C4-2B (cell line): ENCODE data around the gene LKAAEAR1.
A peak's percentile ranks its signal among the peaks of the same experiment; 100 is the strongest.
"Not testable (repeated sequence)": the region's sequence is repeated elsewhere in the genome, so short reads cannot be mapped to it uniquely, and the experiment has no call there.

Source experiments
- H3K27ac ChIP-seq: fragments of 450-650 bp; 2 replicates; pipeline ENCODE4 v1.5.1; 2017
- ZFX ChIP-seq: fragments of 450-650 bp; IDR thresholded peaks from 2 replicates; pipeline ENCODE4 v1.6.1; 2017
- TF ChIP-seq, protein P1 (sequence below): fragments of 450-650 bp; conservative IDR thresholded peaks from 2 replicates; pipeline ENCODE4 v1.5.1; 2017; ENCODE audit warnings: mild to moderate bottlenecking

The LKAAEAR1 gene

GRCh38 chr20:64091770-64092169 lies 7.6 kb upstream of the LKAAEAR1 start:
- TF ChIP-seq, protein P1, sequence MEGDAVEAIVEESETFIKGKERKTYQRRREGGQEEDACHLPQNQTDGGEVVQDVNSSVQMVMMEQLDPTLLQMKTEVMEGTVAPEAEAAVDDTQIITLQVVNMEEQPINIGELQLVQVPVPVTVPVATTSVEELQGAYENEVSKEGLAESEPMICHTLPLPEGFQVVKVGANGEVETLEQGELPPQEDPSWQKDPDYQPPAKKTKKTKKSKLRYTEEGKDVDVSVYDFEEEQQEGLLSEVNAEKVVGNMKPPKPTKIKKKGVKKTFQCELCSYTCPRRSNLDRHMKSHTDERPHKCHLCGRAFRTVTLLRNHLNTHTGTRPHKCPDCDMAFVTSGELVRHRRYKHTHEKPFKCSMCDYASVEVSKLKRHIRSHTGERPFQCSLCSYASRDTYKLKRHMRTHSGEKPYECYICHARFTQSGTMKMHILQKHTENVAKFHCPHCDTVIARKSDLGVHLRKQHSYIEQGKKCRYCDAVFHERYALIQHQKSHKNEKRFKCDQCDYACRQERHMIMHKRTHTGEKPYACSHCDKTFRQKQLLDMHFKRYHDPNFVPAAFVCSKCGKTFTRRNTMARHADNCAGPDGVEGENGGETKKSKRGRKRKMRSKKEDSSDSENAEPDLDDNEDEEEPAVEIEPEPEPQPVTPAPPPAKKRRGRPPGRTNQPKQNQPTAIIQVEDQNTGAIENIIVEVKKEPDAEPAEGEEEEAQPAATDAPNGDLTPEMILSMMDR, result no peak
- no peak for TF ChIP-seq ZFX

DNA sequence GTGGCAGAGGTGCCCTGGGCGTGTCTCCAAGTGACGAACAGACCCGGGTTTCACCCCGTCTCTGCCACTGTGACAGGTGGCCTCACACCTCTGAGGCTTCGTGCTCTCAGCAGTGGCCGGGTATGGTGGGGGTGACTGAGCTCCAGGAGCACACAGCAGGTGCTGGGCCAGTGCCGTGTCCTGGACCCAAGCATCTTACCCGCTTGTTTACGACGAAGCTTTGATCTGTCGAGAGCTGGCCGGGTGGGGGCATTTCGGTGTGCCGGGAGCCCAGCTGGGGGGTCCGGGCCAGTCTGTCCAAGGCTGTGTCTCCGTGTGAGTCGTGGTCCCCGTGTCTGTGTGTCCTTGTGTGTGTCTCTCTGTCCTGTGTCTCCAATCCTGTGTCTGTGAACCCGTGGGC lies 7.1 kb upstream of the LKAAEAR1 start:
- H3K27ac ChIP-seq, result no peak overlapping the region
- TF ChIP-seq ZFX, result no peak
- TF ChIP-seq, protein P1, result no peak

More at GRCh38 chr20:64091770-64092169, 7.6 kb upstream of the LKAAEAR1 start:
- H3K27ac ChIP-seq, result no peak overlapping the region

GRCh38 chr20:64090165-64090564 lies 6.0 kb upstream of the LKAAEAR1 start:
- no peak overlapping the region for H3K27ac ChIP-seq
- TF ChIP-seq ZFX, result no peak
- TF ChIP-seq, protein P1, result no peak

GRCh38 chr20:64088586-64088985 lies 4.4 kb upstream of the LKAAEAR1 start:
- not testable (repeated sequence) for H3K27ac ChIP-seq

DNA sequence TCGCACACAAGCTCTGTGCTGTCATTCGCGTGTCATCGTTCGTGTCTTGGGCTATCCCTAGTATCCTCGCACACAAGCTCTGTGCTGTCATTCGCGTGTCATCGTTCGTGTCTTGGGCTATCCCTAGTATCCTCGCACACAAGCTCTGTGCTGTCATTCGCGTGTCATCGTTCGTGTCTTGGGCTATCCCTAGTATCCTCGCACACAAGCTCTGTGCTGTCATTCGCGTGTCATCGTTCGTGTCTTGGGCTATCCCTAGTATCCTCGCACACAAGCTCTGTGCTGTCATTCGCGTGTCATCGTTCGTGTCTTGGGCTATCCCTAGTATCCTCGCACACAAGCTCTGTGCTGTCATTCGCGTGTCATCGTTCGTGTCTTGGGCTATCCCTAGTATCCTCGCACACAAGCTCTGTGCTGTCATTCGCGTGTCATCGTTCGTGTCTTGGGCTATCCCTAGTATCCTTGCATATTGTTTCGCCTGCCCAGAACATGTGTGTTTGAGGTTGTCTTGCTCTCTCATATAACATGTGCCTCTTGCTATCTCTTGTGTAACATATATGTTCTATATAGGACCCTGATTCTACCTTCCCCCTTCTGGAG lies 3.1 kb upstream of the LKAAEAR1 start:
- H3K27ac ChIP-seq, result not testable (repeated sequence)

DNA sequence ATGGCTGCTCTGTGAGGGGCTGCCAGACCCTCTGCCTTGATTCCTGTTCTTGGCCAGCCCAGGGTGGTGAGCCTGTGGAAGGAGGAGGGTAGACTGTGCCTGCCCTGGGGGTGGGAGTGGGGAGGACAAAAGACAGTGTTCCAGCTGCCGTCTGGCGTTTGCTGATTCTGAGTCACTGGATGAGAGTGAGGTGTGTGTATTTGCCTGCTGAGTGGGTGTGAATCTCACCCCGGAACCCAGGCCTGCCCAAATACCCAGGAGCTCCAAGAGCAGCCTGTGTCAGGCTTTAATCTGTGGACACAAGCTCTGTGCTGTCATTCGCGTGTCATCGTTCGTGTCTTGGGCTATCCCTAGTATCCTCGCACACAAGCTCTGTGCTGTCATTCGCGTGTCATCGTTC lies 2.6 kb upstream of the LKAAEAR1 start:
- no peak overlapping the region for H3K27ac ChIP-seq

GRCh38 chr20:64084685-64085152 lies 521 bp upstream of the LKAAEAR1 start:
- H3K27ac ChIP-seq, result no peak overlapping the region
- no peak for TF ChIP-seq ZFX
- TF ChIP-seq, protein P1, result no peak

More for the DNA sequence above, 2.6 kb upstream of the LKAAEAR1 start:
- TF ChIP-seq, protein P1, result no peak
- no peak for TF ChIP-seq ZFX

DNA sequence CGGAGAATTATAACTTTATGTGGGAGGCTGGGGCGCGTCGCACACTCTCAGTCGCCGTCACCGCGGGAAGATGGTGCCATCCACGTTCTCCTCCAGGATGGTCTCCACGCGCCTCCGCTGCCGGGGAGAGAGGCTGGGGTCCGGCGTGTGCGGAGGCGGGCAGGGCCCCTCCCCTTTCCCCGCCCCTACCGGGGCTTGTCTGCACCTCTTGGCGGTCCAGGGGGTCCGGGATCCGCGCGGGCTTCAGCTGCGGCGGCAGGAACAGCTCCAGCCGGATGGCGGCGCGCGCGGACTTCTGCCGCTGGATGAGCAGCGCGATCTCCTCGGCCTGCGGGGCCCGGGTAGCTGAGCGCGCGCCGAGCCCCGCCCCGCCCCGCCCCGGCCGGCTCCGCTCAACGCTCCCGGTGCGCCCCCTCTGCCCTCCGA lies 807 bp downstream of the LKAAEAR1 start:
- H3K27ac ChIP-seq, result no peak overlapping the region
- TF ChIP-seq, protein P1, result peak; percentile 88
- no peak for TF ChIP-seq ZFX
